Bronchial epithelial cell (primary cell): ENCODE data around the gene CDH26. TPM values are rescaled to one million over a fixed set of nuclear protein-coding genes. Genes with fewer than 3 reads are reported as not detected.

Experiments used
- DNase-seq: peaks from one replicate; pipeline ENCODE4 v3.0.0-alpha.2; 2010; ENCODE audit warnings: low read depth
- FAIRE-seq: peaks from 2 replicates; lab custom pipeline; 2011; peaks lifted over from hg19 to GRCh38; lab: Jason Lieb, UNC
- H3K27me3 ChIP-seq: 2 replicates; pipeline ENCODE4 v1.5.1; 2011; ENCODE audit warnings: low read length; ENCODE audit not compliant: control insufficient read depth, insufficient read depth
- H3K36me3 ChIP-seq: 2 replicates; pipeline ENCODE4 v1.5.1; 2011; ENCODE audit warnings: low read length; ENCODE audit not compliant: control insufficient read depth, insufficient read depth
- H3K4me3 ChIP-seq: 2 replicates; pipeline ENCODE4 v1.5.1; 2011; ENCODE audit warnings: mild to moderate bottlenecking, low read depth, low read length, control low read depth
- CTCF ChIP-seq: IDR thresholded peaks from 2 replicates; pipeline ENCODE4 v1.5.1; 2011; ENCODE audit warnings: mild to moderate bottlenecking, moderate library complexity, low read length, control low read depth, inconsistent platforms; ENCODE audit not compliant: insufficient read depth, severe bottlenecking
- total RNA-seq: library from RNA; depleted of rRNA; stranded (reverse); fragments of >200 nt; gene quantifications from 2 replicates; pipeline ENCODE4 v1.2.1, GENCODE V29; 2014

CDH26 gene
- total RNA-seq, 1 donor from 2014 or later, result 2.4 TPM

DNA sequence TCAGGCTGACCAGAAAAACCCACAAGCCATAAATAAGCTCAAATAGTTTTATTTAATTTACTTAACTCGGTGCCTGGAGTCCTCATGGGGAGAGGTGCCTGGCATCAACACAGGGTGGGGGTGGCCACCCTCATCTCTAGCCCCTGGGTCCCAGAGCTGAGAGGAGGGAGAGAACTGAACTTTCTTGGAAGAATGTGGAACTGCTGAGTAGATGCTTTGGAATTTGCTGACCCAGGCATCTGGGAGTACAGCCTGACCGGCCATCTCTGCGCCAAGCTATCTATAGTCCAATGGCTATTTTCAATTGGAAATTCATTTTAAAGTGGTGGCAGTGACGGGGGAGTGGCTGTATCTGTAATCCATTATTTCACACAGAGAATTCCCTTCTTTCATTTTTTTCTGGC, 104.8 kb downstream of the CDH26 start:
- Histone ChIP-seq H3K27me3 (peaks cover 7% of the 10 kb centered on the region), H3K36me3 (no peaks in the 10 kb centered on the region), H3K4me3 (no peak overlapping the region)
- TF ChIP-seq CTCF, result no peak
- FAIRE-seq (no peak), DNase-seq (no peak)

- Histone ChIP-seq H3K4me3 (no peak overlapping the region), H3K36me3 (no peaks in the 10 kb centered on the region), H3K27me3 (peaks cover 7% of the 10 kb centered on the region)
- FAIRE-seq (no peak), DNase-seq (no peak)
- TF ChIP-seq CTCF, result no peak
Observed at GRCh38 chr20:60063739-60064380, 105.6 kb downstream of the CDH26 start.

Other genes with a start within 250 kb of the CDH26 start
- gene SYCP2, start 24.8 kb upstream of the CDH26 start, total RNA-seq, result 0.26 and 0.51 TPM in 2 replicates
- gene PPP1R3D, start 18.1 kb upstream of the CDH26 start, total RNA-seq, result 9.5 and 12.2 TPM in 2 replicates
- gene FAM217B, start 18.0 kb upstream of the CDH26 start, total RNA-seq, result 4.5 and 5.8 TPM in 2 replicates